HL-60/S4 (cell line): ENCODE results near the gene POLL.

ENCODE experiments used
- in situ Hi-C: fragments of 300-500 bp; cut with MboI; formaldehyde crosslinking; loops from 2 replicates; pipeline ENCODE4 v1.14.3; 2022; ENCODE audit warnings: low sequenced_read_pairs

The POLL gene

GRCh38 chr10:101563497-101564040 lies 24.5 kb downstream of the POLL start:
- in situ Hi-C loops, result loop anchor here (25.0 kb wide), 1 partner anchor 351 kb away; no protein-coding TSS in a partner anchor

GRCh38 chr10:101563007-101563406 lies 25.1 kb downstream of the POLL start:
- in situ Hi-C loops, result loop anchor here (25.0 kb wide), 1 partner anchor 351 kb away; no protein-coding TSS in a partner anchor

- in situ Hi-C loops, result loop anchor here (25.0 kb wide), 1 partner anchor 350 kb away; no protein-coding TSS in a partner anchor
Measured at GRCh38 chr10:101562231-101562630, 25.8 kb downstream of the POLL start.

- in situ Hi-C loops, result loop anchor here (25.0 kb wide), 1 partner anchor 349 kb away; no protein-coding TSS in a partner anchor
Measured at GRCh38 chr10:101561068-101561915, 26.8 kb downstream of the POLL start.

GRCh38 chr10:101560298-101561067 lies 27.6 kb downstream of the POLL start:
- in situ Hi-C loops, result loop anchor here (25.0 kb wide), 1 partner anchor 348 kb away; no protein-coding TSS in a partner anchor

GRCh38 chr10:101559596-101560297 lies 28.3 kb downstream of the POLL start:
- in situ Hi-C loops, result loop anchor here (25.0 kb wide), 1 partner anchor 347 kb away; no protein-coding TSS in a partner anchor

- in situ Hi-C loops, result loop anchor here (25.0 kb wide), 1 partner anchor 347 kb away; no protein-coding TSS in a partner anchor
Measured at GRCh38 chr10:101558671-101559595, 29.1 kb downstream of the POLL start.

GRCh38 chr10:101558204-101558603 lies 29.9 kb downstream of the POLL start:
- in situ Hi-C loops, result loop anchor here (25.0 kb wide), 1 partner anchor 346 kb away; no protein-coding TSS in a partner anchor

- in situ Hi-C loops, result loop anchor here (25.0 kb wide), 1 partner anchor 345 kb away; no protein-coding TSS in a partner anchor
Measured at GRCh38 chr10:101557541-101557940, 30.5 kb downstream of the POLL start.

- in situ Hi-C loops, result loop anchor here (25.0 kb wide), 1 partner anchor 340 kb away; no protein-coding TSS in a partner anchor
Measured at GRCh38 chr10:101552442-101552841, 35.6 kb downstream of the POLL start.

GRCh38 chr10:101550965-101551364 lies 37.1 kb downstream of the POLL start:
- in situ Hi-C loops, result loop anchor here (25.0 kb wide), 1 partner anchor 339 kb away; no protein-coding TSS in a partner anchor

- in situ Hi-C loops, result no loop called here
Measured at GRCh38 chr10:101545898-101546297, 42.2 kb downstream of the POLL start.

- in situ Hi-C loops, result no loop called here
Measured at GRCh38 chr10:101538446-101538845, 49.6 kb downstream of the POLL start.

- in situ Hi-C loops, result no loop called here
Measured at GRCh38 chr10:101536800-101537199, 51.3 kb downstream of the POLL start.

- in situ Hi-C loops, result no loop called here
Measured at GRCh38 chr10:101535949-101536348, 52.1 kb downstream of the POLL start.

- in situ Hi-C loops, result no loop called here
Measured at GRCh38 chr10:101529725-101530553, 58.1 kb downstream of the POLL start.

- in situ Hi-C loops, result no loop called here
Measured at GRCh38 chr10:101529207-101529606, 58.9 kb downstream of the POLL start.
